BLaER1 (cell line): ENCODE results near the gene CCDC154.

Source experiments
- H3K27ac ChIP-seq: shearing (Covaris generic); formaldehyde crosslinking; 2 replicates; pipeline ENCODE4 v1.8.1; 2022
- H3K27me3 ChIP-seq: shearing (Covaris generic); formaldehyde crosslinking; 2 replicates; pipeline ENCODE4 v1.8.1; 2022
- H3K36me3 ChIP-seq: shearing (Covaris generic); formaldehyde crosslinking; 2 replicates; pipeline ENCODE4 v1.8.1; 2022
- H3K4me1 ChIP-seq: shearing (Covaris generic); formaldehyde crosslinking; 2 replicates; pipeline ENCODE4 v1.8.1; 2022
- H3K4me2 ChIP-seq: shearing (Covaris generic); formaldehyde crosslinking; 2 replicates; pipeline ENCODE4 v1.8.1; 2022
- H3K4me3 ChIP-seq: shearing (Covaris generic); formaldehyde crosslinking; 2 replicates; pipeline ENCODE4 v1.8.1; 2022
- H3K9ac ChIP-seq: shearing (Covaris generic); formaldehyde crosslinking; 2 replicates; pipeline ENCODE4 v1.8.1; 2022
- H3K9me3 ChIP-seq: shearing (Covaris generic); formaldehyde crosslinking; 2 replicates; pipeline ENCODE4 v1.8.1; 2022
- H4K20me1 ChIP-seq: shearing (Covaris generic); formaldehyde crosslinking; 2 replicates; pipeline ENCODE4 v1.8.1; 2022
- Cebpa-rat ChIP-seq: shearing (Covaris generic); IDR thresholded peaks from 2 replicates; pipeline ENCODE4 v1.8.1; 2022

Gene CCDC154

DNA sequence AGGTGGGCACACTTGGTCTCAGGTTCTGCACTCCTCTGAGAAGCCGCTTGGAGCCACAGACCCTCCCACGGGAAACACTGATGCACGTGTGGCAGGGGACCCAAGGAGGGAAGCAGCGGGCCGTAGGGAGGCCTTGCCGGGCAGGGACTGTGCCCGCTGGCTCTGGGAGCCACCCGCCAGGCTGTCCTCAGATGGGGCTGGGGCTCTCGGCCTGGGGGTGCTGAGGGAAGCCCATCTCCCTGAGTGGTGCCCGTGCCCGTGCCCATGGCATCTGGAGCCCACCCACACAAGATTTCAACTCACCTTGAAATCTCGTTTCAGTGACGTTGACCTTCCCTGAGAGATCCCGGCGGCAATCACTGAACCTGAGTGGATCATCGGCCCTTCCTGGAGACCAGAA is 12.6 kb upstream of the CCDC154 start:
- Histone ChIP-seq H3K4me2 (peak overlapping the region; percentile 93), H3K27me3 (no peaks in the 10 kb centered on the region), H4K20me1 (peaks cover 61% of the 10 kb centered on the region), H3K27ac (peak overlapping the region; percentile 84), H3K4me1 (peaks cover 83% of the 10 kb centered on the region), H3K36me3 (peaks cover 90% of the 10 kb centered on the region), H3K9me3 (no peaks in the 10 kb centered on the region), H3K9ac (peak overlapping the region; percentile 63), H3K4me3 (no peak overlapping the region)
- no peak for TF ChIP-seq Cebpa-rat

DNA sequence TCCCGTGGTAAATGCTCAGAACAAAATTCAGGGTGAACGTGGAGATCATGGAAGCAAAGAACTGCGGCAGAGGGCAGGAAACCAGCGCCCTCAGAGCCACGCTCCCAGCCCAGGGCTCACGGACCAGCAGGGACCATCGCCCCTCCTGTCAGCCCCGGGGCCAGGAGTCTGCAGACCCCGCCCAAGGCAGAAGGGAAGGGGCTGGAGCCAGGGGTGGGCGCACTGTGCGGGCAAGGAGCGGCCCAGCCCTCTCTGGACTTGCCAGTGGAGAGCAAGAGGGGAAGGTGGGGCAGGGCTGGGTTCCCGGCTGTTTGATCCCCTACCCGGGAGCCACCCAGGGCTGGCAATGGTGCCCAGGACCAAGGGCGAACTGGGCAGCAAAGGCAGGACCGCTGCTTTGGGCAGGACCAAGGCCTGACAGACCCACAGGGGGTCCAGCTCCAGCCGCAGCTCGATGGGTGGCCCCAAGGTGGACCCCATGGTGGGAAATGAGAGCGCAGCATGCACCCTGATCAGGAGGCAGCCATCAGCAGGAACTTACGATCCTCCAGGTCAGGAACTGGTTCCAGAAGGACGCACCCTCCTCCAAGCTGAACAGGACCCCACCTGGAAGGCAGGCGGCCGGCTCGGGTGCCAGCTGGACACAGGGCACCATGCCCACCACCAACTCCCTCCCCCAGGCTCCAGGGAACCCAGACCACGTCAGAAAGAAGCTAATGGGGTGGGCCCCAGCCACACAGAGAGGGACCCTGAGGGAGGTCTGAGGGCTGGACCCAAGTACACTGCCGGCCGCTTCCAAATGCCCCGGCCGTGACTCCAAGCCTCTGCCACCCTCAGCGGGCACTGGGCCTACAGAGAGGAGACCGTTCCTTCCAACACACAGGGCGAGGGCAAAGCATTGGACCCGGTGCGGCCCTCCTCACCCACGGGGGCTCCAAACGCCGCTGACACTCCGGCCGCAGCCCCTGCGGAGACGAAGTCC is 11.1 kb upstream of the CCDC154 start:
- peak overlapping the region; percentile 69 for H3K27ac ChIP-seq
- H4K20me1 ChIP-seq = peaks cover 46% of the 10 kb centered on the region
- peak overlapping the region; percentile 65; the same call in 1 of the 2 replicates for H3K9ac ChIP-seq
- TF ChIP-seq Cebpa-rat = no peak
- H3K4me2 ChIP-seq = peak overlapping the region; percentile 49
- no peaks in the 10 kb centered on the region for H3K9me3 ChIP-seq
- H3K36me3 ChIP-seq = peaks cover 90% of the 10 kb centered on the region
- H3K27me3 ChIP-seq = no peaks in the 10 kb centered on the region
- no peak overlapping the region for H3K4me3 ChIP-seq
- H3K4me1 ChIP-seq = peaks cover 73% of the 10 kb centered on the region

- H4K20me1 ChIP-seq = peaks cover 37% of the 10 kb centered on the region
- H3K27ac ChIP-seq = peak overlapping the region; percentile 69
- H3K4me2 ChIP-seq = peak overlapping the region; percentile 49
- TF ChIP-seq Cebpa-rat = no peak
- peak overlapping the region; percentile 65 for H3K9ac ChIP-seq
- H3K9me3 ChIP-seq = no peaks in the 10 kb centered on the region
- H3K36me3 ChIP-seq = peaks cover 91% of the 10 kb centered on the region
- peaks cover 63% of the 10 kb centered on the region for H3K4me1 ChIP-seq
- no peak overlapping the region for H3K4me3 ChIP-seq
- no peaks in the 10 kb centered on the region for H3K27me3 ChIP-seq
These were observed 10.2 kb upstream of the CCDC154 start for GRCh38 chr16:1454561-1454960.

DNA sequence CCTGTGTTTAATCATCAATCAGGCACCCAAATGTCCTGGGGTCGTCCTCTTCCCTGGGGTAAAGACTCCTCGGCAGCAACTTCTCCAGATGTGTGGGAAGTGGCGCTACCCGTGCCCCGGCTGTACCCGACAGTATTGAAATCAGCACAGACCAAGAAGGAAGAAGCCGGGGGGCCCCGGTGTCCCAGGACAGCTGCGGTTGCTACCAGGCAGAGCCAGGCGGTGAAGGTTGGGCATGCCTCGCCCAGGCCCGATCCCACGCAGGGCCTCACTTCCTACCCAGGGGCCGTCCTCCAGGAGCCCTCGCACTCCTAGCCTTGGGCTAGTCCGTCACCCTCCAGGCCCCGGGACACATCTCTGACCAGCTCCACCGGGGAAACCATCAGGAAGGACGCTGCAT is 9.0 kb upstream of the CCDC154 start:
- Histone ChIP-seq H3K9me3 (no peaks in the 10 kb centered on the region), H3K4me3 (no peak overlapping the region), H3K4me2 (peak overlapping the region; percentile 49; the same call in 1 of the 2 replicates), H3K9ac (peak overlapping the region; percentile 65; the same call in 1 of the 2 replicates), H3K36me3 (peaks cover 99% of the 10 kb centered on the region), H3K27ac (peak overlapping the region; percentile 69), H4K20me1 (peaks cover 26% of the 10 kb centered on the region), H3K4me1 (peaks cover 51% of the 10 kb centered on the region), H3K27me3 (no peaks in the 10 kb centered on the region)
- no peak for TF ChIP-seq Cebpa-rat

DNA sequence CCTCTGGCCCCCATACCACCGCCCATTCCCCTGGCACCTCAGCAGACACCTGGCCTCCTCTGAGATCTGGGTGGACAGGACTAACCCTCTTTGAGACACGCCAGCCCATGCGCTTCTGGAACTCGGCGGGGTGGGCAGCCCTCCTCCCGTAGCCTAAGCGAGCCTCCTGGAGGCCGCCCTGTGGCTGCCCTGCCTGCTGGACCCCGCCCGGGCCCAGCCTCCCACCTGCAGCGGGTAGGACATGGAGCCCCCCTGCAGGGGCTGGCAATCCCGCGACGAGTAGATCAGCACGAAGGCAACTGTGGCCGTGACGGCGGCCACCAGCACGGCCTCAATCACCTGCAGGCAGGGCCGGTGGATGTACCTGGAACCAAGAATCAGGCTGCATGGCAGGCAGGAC is 8.2 kb upstream of the CCDC154 start:
- no peak for TF ChIP-seq Cebpa-rat

GRCh38 chr16:1451702-1452392 is 7.5 kb upstream of the CCDC154 start:
- Histone ChIP-seq H3K27ac (no peak overlapping the region), H3K36me3 (peaks cover 98% of the 10 kb centered on the region), H3K9ac (no peak overlapping the region), H3K27me3 (no peaks in the 10 kb centered on the region), H3K4me2 (no peak overlapping the region), H3K4me3 (no peak overlapping the region), H3K9me3 (no peaks in the 10 kb centered on the region), H3K4me1 (peaks cover 46% of the 10 kb centered on the region), H4K20me1 (peaks cover 11% of the 10 kb centered on the region; the same call in 1 of the 2 replicates)
- no peak for TF ChIP-seq Cebpa-rat

More for the DNA sequence above, 8.2 kb upstream of the CCDC154 start:
- no peak overlapping the region for H3K4me2 ChIP-seq
- no peaks in the 10 kb centered on the region for H3K27me3 ChIP-seq
- no peak overlapping the region for H3K4me3 ChIP-seq
- H3K27ac ChIP-seq = no peak overlapping the region
- peaks cover 99% of the 10 kb centered on the region for H3K36me3 ChIP-seq
- peaks cover 18% of the 10 kb centered on the region; the same call in 1 of the 2 replicates for H4K20me1 ChIP-seq
- no peak overlapping the region for H3K9ac ChIP-seq
- peaks cover 48% of the 10 kb centered on the region for H3K4me1 ChIP-seq
- H3K9me3 ChIP-seq = no peaks in the 10 kb centered on the region

- H3K4me2 ChIP-seq = no peak overlapping the region
- no peaks in the 10 kb centered on the region for H3K9me3 ChIP-seq
- peaks cover 46% of the 10 kb centered on the region for H3K4me1 ChIP-seq
- no peak overlapping the region for H3K9ac ChIP-seq
- H3K27me3 ChIP-seq = no peaks in the 10 kb centered on the region
- H4K20me1 ChIP-seq = peaks cover 1% of the 10 kb centered on the region; the same call in 1 of the 2 replicates
- H3K4me3 ChIP-seq = no peak overlapping the region
- H3K36me3 ChIP-seq = peaks cover 98% of the 10 kb centered on the region
- no peak overlapping the region for H3K27ac ChIP-seq
- no peak for TF ChIP-seq Cebpa-rat
These were observed 6.5 kb upstream of the CCDC154 start for GRCh38 chr16:1450841-1451240.

DNA sequence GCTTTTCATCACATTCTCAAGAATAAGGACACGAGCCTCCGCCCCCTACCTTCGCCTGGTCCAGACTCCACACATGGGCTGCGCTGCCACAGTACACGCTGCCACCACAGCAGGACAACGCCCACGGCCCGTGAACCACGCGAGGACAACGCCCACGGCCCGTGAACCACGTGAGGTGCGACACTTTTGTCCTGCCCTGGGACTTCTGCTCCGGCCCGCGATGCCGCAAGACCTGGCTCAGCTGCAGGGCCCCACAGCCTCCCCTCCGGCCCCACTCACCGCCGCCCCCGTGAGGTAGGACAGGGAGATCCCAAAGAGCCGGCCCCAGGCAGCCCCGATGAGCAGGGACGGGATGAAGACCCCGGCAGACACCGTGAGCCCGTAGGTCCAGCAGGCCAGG is 5.9 kb upstream of the CCDC154 start:
- Histone ChIP-seq H3K4me3 (no peak overlapping the region), H3K36me3 (peaks cover 93% of the 10 kb centered on the region), H3K27me3 (no peaks in the 10 kb centered on the region), H3K9ac (no peak overlapping the region), H3K27ac (no peak overlapping the region; the same call in 1 of the 2 replicates), H3K4me2 (no peak overlapping the region), H3K9me3 (no peaks in the 10 kb centered on the region), H3K4me1 (peaks cover 46% of the 10 kb centered on the region), H4K20me1 (no peaks in the 10 kb centered on the region; the same call in 1 of the 2 replicates)
- TF ChIP-seq Cebpa-rat = no peak

GRCh38 chr16:1449201-1449788 is 4.9 kb upstream of the CCDC154 start:
- H3K4me1 ChIP-seq = peaks cover 46% of the 10 kb centered on the region
- peaks cover 83% of the 10 kb centered on the region for H3K36me3 ChIP-seq
- no peak overlapping the region for H3K4me2 ChIP-seq
- no peaks in the 10 kb centered on the region for H4K20me1 ChIP-seq
- no peaks in the 10 kb centered on the region for H3K27me3 ChIP-seq
- H3K27ac ChIP-seq = no peak overlapping the region
- TF ChIP-seq Cebpa-rat = no peak
- no peak overlapping the region for H3K9ac ChIP-seq
- H3K9me3 ChIP-seq = no peaks in the 10 kb centered on the region
- no peak overlapping the region for H3K4me3 ChIP-seq
